HG02852 (cell line): ENCODE results near the gene APBA3.

ENCODE experiments used
- ATAC-seq: cut with Tn5 transposase; IDR thresholded peaks from one replicate; pipeline ENCODE4 v1.9.1; 2021; ENCODE audit warnings: mild to moderate bottlenecking, moderate library complexity; ENCODE audit not compliant: unreplicated experiment

The APBA3 gene

DNA sequence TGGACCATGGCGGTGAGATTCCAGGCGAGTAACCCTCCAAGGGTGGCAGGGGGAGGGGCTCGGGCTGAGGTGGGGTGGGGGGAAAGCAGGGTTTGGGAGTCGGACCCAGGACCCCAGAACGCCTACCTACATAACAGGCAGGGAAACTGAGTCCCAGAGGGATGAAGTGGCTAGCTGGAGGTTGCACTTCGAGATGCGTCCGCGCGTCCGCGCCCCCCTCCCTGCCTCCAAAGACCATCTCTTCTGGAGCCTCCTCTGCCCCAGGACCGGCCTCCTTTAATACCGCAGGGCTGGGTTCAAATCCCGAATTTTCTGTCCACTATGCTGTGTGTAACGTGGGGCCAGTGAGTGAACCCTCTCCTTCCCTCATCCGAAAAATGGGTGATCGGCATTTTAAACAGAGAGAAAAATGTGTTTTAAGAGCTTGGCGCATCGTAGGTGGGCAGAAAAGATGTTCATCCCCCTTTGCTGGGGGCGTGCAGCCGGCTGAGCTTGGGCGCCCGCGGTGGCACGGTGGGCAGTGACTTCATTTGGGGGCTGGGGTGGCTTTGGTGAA lies 39.5 kb downstream of the APBA3 start:
- ATAC-seq = no peak

DNA sequence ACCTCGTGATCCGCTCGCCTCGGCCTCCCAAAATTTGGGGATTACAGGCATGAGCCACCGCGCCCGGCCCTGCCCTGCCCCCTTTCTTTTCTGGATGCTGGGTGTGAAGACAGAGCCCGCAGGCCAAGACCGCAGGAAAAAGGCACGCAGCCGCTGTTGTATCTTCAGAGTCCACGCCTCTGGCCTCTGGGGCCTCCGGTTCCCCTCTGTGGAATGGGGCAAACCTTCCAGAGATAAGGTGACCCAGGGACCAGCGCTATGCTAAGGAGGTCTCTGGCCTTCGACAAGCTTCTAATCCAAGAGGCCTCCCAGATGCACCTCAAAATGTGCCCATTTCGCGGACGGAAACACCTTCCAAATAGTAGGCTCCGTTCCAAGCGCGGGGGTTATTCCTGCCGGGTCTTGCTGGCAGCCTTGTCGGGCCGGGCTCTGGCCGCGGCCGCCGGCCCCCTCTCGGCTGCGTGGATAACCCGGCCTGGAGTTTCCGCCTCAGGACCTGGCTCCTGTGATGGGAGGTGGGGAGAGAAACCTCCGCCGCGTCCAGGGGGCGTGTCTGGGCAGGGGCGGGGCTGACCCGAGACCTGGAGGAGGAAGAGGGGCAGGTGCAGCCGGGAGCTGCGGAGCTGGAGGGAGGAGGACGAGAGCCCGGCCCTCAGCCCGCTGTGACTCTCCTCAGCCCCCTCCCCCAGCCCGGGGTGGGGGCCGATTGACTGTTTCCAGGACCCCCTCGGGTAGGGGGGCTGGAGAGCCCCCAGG lies 40.2 kb downstream of the APBA3 start:
- no peak for ATAC-seq

DNA sequence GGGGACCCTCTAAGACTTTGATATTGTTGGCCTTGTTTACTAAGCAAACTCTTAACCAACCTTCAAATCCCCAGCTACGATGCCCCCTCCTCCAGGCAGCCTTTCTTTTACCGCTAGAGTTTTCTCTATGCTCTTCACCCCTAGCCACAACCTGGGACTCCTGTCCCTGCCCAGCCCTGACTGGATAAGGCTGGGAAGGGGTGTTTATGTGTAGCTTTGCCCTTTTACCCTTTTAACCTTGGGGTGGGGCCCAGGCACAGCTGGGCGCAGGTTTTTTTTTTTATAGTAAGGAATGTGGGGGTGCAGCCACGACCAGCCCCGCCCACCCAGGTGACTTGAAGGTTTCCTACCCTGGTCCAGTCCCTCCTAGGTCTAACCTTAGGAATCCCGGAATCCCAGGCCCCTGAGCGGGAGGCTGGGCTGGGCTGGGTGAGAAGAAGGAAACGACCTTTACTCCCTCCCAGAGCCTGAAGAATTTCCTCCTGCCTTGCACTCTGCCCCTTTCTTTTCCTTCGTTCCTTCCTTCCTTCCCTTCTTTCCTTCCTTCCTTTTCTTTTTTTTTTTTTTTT lies 41.1 kb downstream of the APBA3 start:
- no peak for ATAC-seq

DNA sequence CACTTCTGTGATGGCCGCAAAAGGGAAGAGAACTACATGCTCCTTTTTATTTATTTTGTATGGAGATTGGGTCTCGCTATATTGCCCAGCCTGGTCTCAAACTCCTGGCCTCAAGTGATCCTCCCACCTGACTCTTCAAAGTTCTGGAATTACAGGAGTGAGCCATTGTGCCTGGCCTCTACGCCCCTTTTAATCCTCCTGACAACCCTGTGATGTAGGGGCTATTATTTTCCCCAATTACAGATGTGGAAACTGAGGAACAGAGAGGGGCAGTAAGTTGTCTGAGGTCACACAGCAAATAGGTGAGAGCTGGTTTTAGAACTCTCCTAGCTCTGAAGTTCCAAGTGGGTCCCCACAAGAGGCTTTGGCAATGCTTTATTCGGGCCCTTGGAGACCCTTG lies 41.6 kb downstream of the APBA3 start:
- no peak for ATAC-seq

DNA sequence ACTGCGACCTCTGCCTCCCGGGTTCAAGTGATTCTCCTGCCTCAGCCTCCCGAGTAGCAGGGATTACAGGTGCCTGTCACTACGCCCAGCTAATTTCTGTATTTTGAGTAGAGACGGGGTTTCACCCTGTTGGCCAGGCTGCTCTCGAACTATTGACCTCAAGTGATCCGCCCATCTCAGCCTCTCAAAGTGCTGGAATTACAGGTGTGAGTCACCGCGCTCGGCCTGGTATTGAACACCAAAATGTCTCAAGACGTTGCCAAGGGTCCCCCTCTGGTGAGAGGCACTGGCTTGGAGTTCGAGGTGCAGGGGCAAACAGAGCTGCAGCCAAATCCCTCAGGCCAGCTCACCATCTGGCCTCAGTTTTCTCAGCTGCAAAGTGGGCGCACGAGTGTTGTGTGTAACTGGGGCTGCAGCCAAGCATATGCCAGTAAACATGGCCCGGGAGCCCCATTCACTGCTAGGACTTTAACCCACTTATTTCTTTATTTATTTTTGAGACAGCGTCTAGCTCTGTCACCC lies 45.3 kb downstream of the APBA3 start:
- no peak for ATAC-seq

DNA sequence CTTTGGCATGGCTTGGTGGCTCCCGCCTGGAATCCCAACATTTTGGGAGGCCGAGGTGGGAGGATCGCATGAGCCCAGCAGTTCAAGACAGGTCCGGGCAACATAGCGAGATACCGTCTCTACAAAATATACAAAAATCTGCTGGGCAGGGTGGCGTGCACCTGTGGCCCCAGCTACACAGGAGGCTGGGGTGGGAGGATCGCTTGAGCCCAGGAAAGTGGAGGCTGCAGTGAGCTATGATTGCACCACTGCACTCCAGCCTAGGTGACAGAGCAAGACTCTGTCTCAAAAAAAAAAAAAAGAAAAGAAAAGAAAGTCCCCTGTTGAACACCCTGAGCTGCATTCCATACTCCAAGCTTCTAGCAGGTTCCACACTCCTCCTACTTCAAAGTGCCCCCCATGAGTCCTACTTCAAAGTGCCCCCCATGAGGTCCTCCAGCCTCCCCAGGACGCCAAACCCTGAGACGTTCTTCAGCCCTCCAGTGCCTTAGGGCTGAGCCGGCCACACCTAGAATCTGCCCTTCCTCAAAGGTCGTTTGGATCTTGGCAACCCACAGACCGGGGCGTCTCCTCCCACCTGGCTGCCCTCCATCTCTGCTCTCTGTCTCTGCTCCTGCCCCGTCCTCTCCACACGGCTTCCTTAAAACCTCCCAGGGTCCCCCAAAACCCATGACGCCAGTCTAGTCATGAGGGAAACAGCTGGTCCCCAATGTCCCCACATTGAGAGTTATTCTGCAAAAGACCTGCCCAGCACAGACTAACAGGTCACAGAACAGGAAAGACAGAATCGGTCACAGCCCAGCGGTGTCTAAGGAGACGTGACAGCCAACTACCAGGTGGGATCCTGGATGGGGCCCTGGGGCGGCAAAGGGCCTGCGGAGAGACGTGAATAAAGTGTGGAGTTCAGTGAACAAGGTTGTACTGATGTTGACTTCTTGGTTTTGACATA lies 48.6 kb downstream of the APBA3 start:
- ATAC-seq = no peak

DNA sequence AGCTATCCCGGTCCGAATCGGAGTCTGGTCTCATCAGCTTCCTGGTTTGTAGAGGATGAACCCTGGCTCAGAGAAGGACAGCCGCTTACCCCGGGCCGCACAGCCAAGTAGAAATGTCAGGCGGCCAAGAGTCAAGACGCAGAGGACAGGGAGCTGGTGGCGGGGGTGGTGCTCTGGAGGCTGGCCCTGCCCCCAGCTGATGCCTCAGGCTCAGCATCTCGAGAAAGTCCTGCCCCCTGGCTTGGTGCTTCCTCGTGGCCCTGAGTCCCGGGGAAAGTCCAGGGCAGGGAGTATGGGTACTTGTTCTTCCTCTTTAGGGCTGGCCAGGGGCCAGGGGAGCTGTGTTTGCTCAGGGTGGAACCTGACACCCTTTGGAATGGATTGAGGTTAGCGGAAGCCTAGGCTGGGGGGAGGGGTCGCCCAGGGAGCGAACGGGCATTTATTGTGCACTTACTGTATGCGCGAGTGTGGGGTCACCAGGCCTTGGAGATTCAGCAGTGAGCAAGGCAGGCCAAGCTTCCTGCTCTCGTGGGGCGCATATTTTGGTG lies 51.2 kb downstream of the APBA3 start:
- ATAC-seq = no peak

DNA sequence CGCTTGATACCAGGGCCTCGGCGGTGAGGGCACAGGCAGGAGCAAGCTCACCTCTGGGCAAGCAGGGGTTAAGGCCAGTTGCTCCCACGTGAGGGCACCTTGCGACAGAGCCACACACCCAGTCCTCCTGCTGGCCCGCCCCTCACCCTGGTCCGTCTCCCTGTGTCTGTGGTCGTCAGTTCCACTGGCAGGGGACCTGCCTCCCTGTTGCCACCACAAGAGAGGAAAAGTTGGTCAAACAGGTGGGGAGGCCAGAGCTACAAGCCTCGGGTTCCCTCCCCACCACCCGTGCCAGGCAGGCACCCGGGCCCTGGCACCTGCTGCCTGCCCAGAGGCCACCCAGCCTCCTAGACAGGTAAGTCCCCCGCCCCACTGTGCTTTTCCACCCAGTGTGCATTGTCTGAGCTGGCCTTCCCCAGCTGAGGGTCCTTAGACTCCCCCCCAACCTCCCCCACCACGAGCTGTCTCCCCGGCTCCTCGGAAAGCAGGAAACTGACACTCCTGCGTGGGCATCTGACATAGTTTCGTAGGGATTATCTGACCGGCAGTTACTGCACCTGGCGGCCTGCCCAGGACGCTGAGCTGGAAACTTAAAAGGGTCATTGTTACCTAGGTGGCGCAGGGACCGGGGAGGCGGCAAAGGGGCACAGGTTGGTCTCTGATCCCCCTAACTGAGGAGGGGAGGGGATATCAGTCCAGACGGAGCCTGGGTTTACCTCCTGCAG lies 53.1 kb downstream of the APBA3 start, which contains the start of gene TJP3:
TJP3 (plus strand) TSS at position 178 of the 725 bp plus-strand sequence. CDS start 20,049 bp downstream, outside the sequence.
- no peak for ATAC-seq

DNA sequence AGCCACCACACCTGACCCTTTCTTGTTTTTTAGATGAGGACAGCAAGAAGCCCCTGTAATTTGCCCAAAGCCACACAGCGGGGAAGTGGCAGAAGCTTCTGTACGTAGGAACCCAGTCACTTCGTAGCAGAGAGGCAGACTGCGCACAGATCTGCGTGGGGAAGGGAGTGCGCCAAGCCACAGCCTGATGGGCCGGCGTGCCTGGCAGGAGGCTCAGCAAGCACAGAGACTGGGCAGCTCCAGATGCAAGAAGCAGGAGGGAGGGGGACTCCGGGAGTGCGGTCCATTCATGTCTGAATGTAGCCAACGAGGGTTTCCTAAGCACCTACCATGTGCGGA lies 53.7 kb downstream of the APBA3 start:
- no peak for ATAC-seq

DNA sequence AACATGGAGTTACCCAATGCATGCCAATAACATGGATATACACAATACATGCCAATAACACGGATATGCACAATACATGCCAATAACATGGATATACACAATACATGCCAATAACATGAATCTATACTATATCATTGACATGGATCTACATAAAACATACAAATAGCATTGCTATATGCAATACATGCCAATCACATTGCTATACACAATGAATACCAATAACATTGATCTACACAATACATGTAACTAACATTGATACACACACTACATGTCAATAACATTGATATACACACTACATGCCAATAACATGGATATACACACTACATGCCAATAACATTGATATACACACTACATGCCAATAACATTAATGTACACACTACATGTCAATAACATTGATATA lies 60.3 kb downstream of the APBA3 start:
- ATAC-seq = no peak
